Rectal smooth muscle tissue (tissue), 1 donor: ENCODE results near the gene TMEM192.
A peak's percentile ranks its signal among the peaks of the same experiment; 100 is the strongest.
"Not testable (repeated sequence)": the region's sequence is repeated elsewhere in the genome, so short reads cannot be mapped to it uniquely, and the experiment has no call there.

ENCODE experiments used
- H3K27ac ChIP-seq: one replicate; pipeline ENCODE4 v1.7.0; 2013; ENCODE audit warnings: low read depth, low read length, inconsistent platforms
- H3K27me3 ChIP-seq: one replicate; pipeline ENCODE4 v1.7.0; 2013; ENCODE audit warnings: low read length; ENCODE audit not compliant: control insufficient read depth, insufficient read depth
- H3K36me3 ChIP-seq: one replicate; pipeline ENCODE4 v1.7.0; 2013; ENCODE audit warnings: low read length; ENCODE audit not compliant: control insufficient read depth, insufficient read depth
- H3K4me1 ChIP-seq: one replicate; pipeline ENCODE4 v1.7.0; 2013; ENCODE audit warnings: low read length; ENCODE audit not compliant: control insufficient read depth, insufficient read depth
- H3K4me3 ChIP-seq: one replicate; pipeline ENCODE4 v1.7.0; 2013; ENCODE audit warnings: low read length
- H3K9ac ChIP-seq: one replicate; pipeline ENCODE4 v1.7.0; 2013; ENCODE audit warnings: low read length

Gene TMEM192

GRCh38 chr4:165125869-165126499 lies 13.3 kb upstream of the TMEM192 start:
- H3K4me1 ChIP-seq, H3K4me3 ChIP-seq, H3K27me3 ChIP-seq, H3K9ac ChIP-seq, H3K27ac ChIP-seq, H3K36me3 ChIP-seq: not testable (repeated sequence)

GRCh38 chr4:165124488-165124887 lies 11.8 kb upstream of the TMEM192 start:
- no peaks in the 10 kb centered on the region for H3K27me3 ChIP-seq
- H3K4me1 ChIP-seq = no peaks in the 10 kb centered on the region
- no peak overlapping the region for H3K4me3 ChIP-seq
- no peak overlapping the region for H3K9ac ChIP-seq
- no peak overlapping the region for H3K27ac ChIP-seq
- no peaks in the 10 kb centered on the region for H3K36me3 ChIP-seq

- Histone ChIP-seq H3K9ac (no peak overlapping the region), H3K4me3 (no peak overlapping the region), H3K27ac (no peak overlapping the region), H3K4me1 (no peaks in the 10 kb centered on the region), H3K27me3 (no peaks in the 10 kb centered on the region), H3K36me3 (no peaks in the 10 kb centered on the region)
Measured at GRCh38 chr4:165118256-165118909, 5.7 kb upstream of the TMEM192 start.

- no peaks in the 10 kb centered on the region for H3K36me3 ChIP-seq
- H3K27ac ChIP-seq = no peak overlapping the region
- no peaks in the 10 kb centered on the region for H3K4me1 ChIP-seq
- no peak overlapping the region for H3K9ac ChIP-seq
- no peaks in the 10 kb centered on the region for H3K27me3 ChIP-seq
- no peak overlapping the region for H3K4me3 ChIP-seq
Measured at GRCh38 chr4:165115301-165115700, 2.6 kb upstream of the TMEM192 start.

GRCh38 chr4:165111906-165112367 lies 723 bp downstream of the TMEM192 start:
- Histone ChIP-seq H3K36me3 (no peaks in the 10 kb centered on the region), H3K9ac (peak overlapping the region; percentile 83), H3K27ac (peak overlapping the region; percentile 78)

GRCh38 chr4:165106518-165106917 lies 6.1 kb downstream of the TMEM192 start:
- H3K36me3 ChIP-seq = no peaks in the 10 kb centered on the region
- H3K4me3 ChIP-seq = no peak overlapping the region
- H3K4me1 ChIP-seq = no peaks in the 10 kb centered on the region
- no peak overlapping the region for H3K9ac ChIP-seq
- no peak overlapping the region for H3K27ac ChIP-seq
- H3K27me3 ChIP-seq = no peaks in the 10 kb centered on the region

More at GRCh38 chr4:165111906-165112367, 723 bp downstream of the TMEM192 start:
- H3K4me3 ChIP-seq = peak overlapping the region; percentile 79
- no peaks in the 10 kb centered on the region for H3K4me1 ChIP-seq
- no peaks in the 10 kb centered on the region for H3K27me3 ChIP-seq

- no peak overlapping the region for H3K4me3 ChIP-seq
- H3K27ac ChIP-seq = no peak overlapping the region
- H3K9ac ChIP-seq = no peak overlapping the region
- no peaks in the 10 kb centered on the region for H3K4me1 ChIP-seq
- no peaks in the 10 kb centered on the region for H3K27me3 ChIP-seq
- H3K36me3 ChIP-seq = no peaks in the 10 kb centered on the region
Measured at GRCh38 chr4:165101641-165102040, 11.0 kb downstream of the TMEM192 start.

GRCh38 chr4:165096776-165097175 lies 15.9 kb downstream of the TMEM192 start:
- Histone ChIP-seq H3K4me3 (no peak overlapping the region), H3K9ac (no peak overlapping the region), H3K36me3 (no peaks in the 10 kb centered on the region), H3K27me3 (no peaks in the 10 kb centered on the region), H3K27ac (no peak overlapping the region), H3K4me1 (no peaks in the 10 kb centered on the region)

GRCh38 chr4:165095291-165095690 lies 17.4 kb downstream of the TMEM192 start:
- H3K9ac ChIP-seq = no peak overlapping the region
- no peaks in the 10 kb centered on the region for H3K27me3 ChIP-seq
- no peaks in the 10 kb centered on the region for H3K4me1 ChIP-seq
- no peak overlapping the region for H3K27ac ChIP-seq
- H3K36me3 ChIP-seq = no peaks in the 10 kb centered on the region
- H3K4me3 ChIP-seq = no peak overlapping the region

- Histone ChIP-seq H3K27me3 (no peaks in the 10 kb centered on the region), H3K4me1 (no peaks in the 10 kb centered on the region), H3K36me3 (no peaks in the 10 kb centered on the region), H3K27ac (no peak overlapping the region), H3K4me3 (no peak overlapping the region), H3K9ac (no peak overlapping the region)
Measured at GRCh38 chr4:165094873-165095272, 17.8 kb downstream of the TMEM192 start.

- not testable (repeated sequence) for H3K9ac ChIP-seq, H3K27ac ChIP-seq, H3K4me3 ChIP-seq, H3K4me1 ChIP-seq, H3K27me3 ChIP-seq, H3K36me3 ChIP-seq
Measured at GRCh38 chr4:165092187-165092586, 20.5 kb downstream of the TMEM192 start.

- Histone ChIP-seq H3K27ac (no peak overlapping the region), H3K4me1 (no peaks in the 10 kb centered on the region), H3K27me3 (no peaks in the 10 kb centered on the region), H3K36me3 (peaks cover 5% of the 10 kb centered on the region), H3K9ac (no peak overlapping the region), H3K4me3 (no peak overlapping the region)
Measured at GRCh38 chr4:165088366-165088765, 24.3 kb downstream of the TMEM192 start.

- Histone ChIP-seq H3K36me3 (peaks cover 5% of the 10 kb centered on the region), H3K4me3 (no peak overlapping the region), H3K27ac (no peak overlapping the region), H3K4me1 (no peaks in the 10 kb centered on the region), H3K9ac (no peak overlapping the region), H3K27me3 (no peaks in the 10 kb centered on the region)
Measured at GRCh38 chr4:165085946-165086345, 26.7 kb downstream of the TMEM192 start.
